PFSK-1 (cell line): ENCODE measurements around the gene POLR2C.

Source experiments
- POLR2AphosphoS5 ChIP-seq: IDR thresholded peaks from 2 replicates; pipeline ENCODE4 v1.6.1; 2012; ENCODE audit warnings: low read depth, mild to moderate bottlenecking, control low read depth, low read length, moderate library complexity
- TAF1 ChIP-seq: IDR thresholded peaks from 2 replicates; pipeline ENCODE4 v1.6.1; 2012; ENCODE audit warnings: low read length, control low read depth, borderline replicate concordance; ENCODE audit not compliant: insufficient read depth
- TF ChIP-seq, protein P1 (sequence below), 2 experiments: IDR thresholded peaks; 2 replicates each; pipeline versions ENCODE4 v1.6.1 to v1.8.0; 2011 to 2012; ENCODE audit warnings: low read depth in 2 of 2, low read length in 2 of 2, control low read depth in 1 of 2, inconsistent platforms in 1 of 2, mild to moderate bottlenecking in 1 of 2, moderate library complexity in 1 of 2; ENCODE audit not compliant: insufficient read depth in 1 of 2

GRCh38 chr16:57446531-57447185 is 15.8 kb upstream of the POLR2C start:
- TF ChIP-seq TAF1 (no peak), POLR2AphosphoS5 (no peak)
- TF ChIP-seq, protein P1, sequence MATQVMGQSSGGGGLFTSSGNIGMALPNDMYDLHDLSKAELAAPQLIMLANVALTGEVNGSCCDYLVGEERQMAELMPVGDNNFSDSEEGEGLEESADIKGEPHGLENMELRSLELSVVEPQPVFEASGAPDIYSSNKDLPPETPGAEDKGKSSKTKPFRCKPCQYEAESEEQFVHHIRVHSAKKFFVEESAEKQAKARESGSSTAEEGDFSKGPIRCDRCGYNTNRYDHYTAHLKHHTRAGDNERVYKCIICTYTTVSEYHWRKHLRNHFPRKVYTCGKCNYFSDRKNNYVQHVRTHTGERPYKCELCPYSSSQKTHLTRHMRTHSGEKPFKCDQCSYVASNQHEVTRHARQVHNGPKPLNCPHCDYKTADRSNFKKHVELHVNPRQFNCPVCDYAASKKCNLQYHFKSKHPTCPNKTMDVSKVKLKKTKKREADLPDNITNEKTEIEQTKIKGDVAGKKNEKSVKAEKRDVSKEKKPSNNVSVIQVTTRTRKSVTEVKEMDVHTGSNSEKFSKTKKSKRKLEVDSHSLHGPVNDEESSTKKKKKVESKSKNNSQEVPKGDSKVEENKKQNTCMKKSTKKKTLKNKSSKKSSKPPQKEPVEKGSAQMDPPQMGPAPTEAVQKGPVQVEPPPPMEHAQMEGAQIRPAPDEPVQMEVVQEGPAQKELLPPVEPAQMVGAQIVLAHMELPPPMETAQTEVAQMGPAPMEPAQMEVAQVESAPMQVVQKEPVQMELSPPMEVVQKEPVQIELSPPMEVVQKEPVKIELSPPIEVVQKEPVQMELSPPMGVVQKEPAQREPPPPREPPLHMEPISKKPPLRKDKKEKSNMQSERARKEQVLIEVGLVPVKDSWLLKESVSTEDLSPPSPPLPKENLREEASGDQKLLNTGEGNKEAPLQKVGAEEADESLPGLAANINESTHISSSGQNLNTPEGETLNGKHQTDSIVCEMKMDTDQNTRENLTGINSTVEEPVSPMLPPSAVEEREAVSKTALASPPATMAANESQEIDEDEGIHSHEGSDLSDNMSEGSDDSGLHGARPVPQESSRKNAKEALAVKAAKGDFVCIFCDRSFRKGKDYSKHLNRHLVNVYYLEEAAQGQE (IDR thresholded peaks at IDR 0.05; ENCODE audit: insufficient read depth in 1 of 2, low read depth in 2 of 2, low read length in 2 of 2): no peak
